Measurements from ENCODE around the gene CMPK2. TPM values are rescaled to one million over a fixed set of nuclear protein-coding genes. Genes with fewer than 3 reads are reported as not detected.
A peak's percentile ranks its signal among the peaks of the same experiment; 100 is the strongest.

CMPK2 gene
- total RNA-seq, 1 donor, result 1.9 TPM

GRCh38 chr2:6845903-6846302 lies 19.8 kb downstream of the CMPK2 start:
- H3K4me3 ChIP-seq (ENCODE audit: low read depth, low read length), result no peak overlapping the region
- no peak for TF ChIP-seq CTCF (IDR thresholded peaks at IDR 0.05; ENCODE audit: insufficient read depth, low read length)
- DNase-seq (ENCODE audit: low read depth), result peak; percentile 30

GRCh38 chr2:6845312-6845711 lies 20.4 kb downstream of the CMPK2 start:
- TF ChIP-seq CTCF (IDR thresholded peaks at IDR 0.05; ENCODE audit: insufficient read depth, low read length), result no peak
- no peak for DNase-seq (ENCODE audit: low read depth)
- H3K4me3 ChIP-seq (ENCODE audit: low read depth, low read length), result no peak overlapping the region

DNA sequence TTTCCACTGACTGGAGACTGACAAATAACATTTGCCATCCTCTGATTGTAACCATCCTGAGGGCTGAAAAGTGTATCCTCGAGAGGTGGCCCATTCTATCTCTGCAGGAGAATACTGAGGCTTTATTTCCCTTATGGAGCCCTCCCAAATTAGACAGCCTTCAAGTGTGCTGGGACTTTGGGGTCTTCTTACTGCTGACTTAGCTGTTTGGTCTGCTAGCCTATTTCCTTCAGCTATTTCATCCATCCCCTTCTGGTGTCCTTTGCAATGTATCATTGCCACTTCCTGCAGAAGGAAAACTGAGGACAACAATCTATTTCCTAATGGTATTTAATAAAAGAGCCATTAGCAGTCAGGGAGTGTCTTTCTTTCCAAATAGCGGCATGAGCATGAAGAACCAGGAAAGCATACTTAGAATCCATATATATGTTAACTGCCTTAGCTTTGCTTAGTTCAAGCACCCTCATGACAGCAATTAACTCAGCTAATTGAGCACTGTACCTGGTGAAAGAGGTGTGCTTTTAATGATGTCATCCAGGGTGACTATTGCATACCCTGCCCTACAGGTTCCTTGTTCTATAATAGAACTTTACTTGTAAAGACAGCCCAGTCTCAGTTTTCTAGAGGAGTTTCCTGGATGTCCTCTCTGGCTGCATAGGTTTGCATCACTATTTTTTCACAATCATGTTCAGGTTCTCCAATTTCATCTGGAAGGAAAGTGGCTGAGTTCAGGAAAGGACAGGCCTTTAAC lies 24.0 kb downstream of the CMPK2 start:
- DNase-seq (ENCODE audit: low read depth), result no peak
- no peak for TF ChIP-seq CTCF (IDR thresholded peaks at IDR 0.05; ENCODE audit: insufficient read depth, low read length)
- no peak overlapping the region for H3K4me3 ChIP-seq (ENCODE audit: low read depth, low read length)

DNA sequence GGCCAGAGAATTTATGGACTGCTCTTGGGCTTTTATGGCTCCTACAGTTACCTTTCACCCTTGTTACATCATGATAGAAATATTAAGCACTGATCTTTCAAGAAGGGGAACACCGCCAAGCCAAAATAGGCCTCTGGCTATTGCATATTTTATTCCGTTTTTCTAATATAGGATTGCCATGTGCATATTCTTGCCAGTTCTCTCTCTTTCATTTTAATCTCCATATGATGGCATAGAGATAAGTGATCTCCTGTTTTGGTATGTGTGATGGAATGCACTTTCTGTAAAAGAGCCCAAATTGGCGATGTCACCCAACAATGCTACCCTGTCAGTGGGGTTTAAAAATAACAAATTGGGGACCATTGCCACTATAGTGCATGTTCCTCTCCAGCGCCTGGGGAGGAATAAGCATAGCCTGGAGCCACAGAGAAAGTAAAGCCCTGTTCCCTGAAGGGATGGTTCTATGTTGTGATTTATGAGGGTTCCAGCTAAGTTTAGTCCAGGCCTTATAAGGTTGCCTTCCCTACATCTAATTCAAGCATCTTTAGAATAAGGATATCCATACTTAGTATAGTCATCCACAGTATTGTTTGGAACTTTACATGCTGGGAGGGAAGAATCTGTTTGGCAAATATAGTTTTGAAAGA lies 26.9 kb downstream of the CMPK2 start:
- no peak for DNase-seq (ENCODE audit: low read depth)
- no peak for TF ChIP-seq CTCF (IDR thresholded peaks at IDR 0.05; ENCODE audit: insufficient read depth, low read length)
- no peak overlapping the region for H3K4me3 ChIP-seq (ENCODE audit: low read depth, low read length)

GRCh38 chr2:6835467-6835866 lies 30.2 kb downstream of the CMPK2 start:
- no peak for TF ChIP-seq CTCF (IDR thresholded peaks at IDR 0.05; ENCODE audit: insufficient read depth, low read length)

DNA sequence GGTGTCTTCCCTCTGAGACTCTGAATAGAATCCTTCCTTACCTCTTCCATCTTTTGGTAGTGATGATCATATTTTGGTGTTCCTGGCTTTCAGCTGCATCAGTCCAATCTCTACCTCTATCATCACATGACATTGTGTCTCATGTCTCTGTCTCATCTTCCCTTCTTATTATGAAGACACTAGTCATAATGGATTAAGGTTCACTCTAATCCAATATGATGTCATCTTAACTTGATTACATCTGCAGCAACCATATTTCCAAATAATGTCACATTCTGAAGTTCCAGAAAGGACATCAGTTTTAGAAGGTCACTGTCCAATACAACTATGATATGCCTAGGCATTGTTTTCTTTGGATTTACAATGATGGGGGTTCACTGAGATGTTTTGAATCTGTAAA lies 31.5 kb downstream of the CMPK2 start:
- no peak overlapping the region for H3K4me3 ChIP-seq (ENCODE audit: low read depth, low read length)
- no peak for DNase-seq (ENCODE audit: low read depth)
- TF ChIP-seq CTCF (IDR thresholded peaks at IDR 0.05; ENCODE audit: insufficient read depth, low read length), result no peak

More at GRCh38 chr2:6835467-6835866, 30.2 kb downstream of the CMPK2 start:
- peak; percentile 26 for DNase-seq (ENCODE audit: low read depth)
- H3K4me3 ChIP-seq (ENCODE audit: low read depth, low read length), result no peak overlapping the region

All from fibroblast of the aortic adventitia (primary cell).